T1000 (cell line): Measurements from ENCODE around the gene KIAA1671.
"Not testable (repeated sequence)": the region's sequence is repeated elsewhere in the genome, so short reads cannot be mapped to it uniquely, and the experiment has no call there.

Source experiments
- DNase-seq: peaks from one replicate; lab custom pipeline; 2025; ENCODE audit warnings: mixed read lengths; lab: John Stamatoyannopoulos, UW

The KIAA1671 gene

DNA sequence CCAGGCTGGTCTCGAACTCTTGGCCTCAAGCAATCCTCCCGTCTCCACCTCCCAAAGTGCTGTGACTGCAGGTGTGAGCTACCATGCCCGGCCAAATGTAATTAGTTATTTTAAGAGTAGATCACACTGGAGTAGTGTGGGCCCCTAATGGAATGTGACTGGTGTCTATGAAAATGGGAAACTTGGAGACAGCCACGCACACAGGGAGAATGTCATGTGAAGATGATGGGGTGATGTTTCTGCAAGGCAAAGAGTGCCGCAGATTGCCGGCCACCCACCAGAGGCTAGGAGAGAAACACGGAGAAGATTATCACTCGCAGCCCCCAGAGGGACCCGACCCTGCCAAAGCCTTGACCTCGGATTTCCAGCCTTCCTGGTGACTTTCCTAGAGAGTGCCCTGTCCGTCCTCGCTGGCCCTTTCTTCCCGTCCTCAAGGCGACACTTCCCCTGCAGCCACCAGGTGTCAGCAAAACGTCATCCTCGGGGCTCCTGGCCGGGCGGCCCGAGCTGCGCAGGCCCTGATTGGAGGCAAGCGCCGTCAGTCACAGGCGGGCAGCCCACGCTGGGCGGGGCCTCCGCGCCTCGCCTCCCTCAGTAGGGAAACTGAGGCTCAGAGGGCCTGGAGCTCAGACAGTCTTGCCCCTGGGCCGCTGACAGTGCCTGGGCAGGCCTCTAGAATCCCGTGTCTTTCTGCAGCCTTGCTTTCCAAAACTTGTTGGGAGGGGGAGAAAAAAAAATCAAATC lies 283.2 kb downstream of the KIAA1671 start:
- DNase-seq: peak; percentile 21

GRCh38 chr22:25236417-25236816 lies 283.9 kb downstream of the KIAA1671 start:
- DNase-seq: no peak

DNA sequence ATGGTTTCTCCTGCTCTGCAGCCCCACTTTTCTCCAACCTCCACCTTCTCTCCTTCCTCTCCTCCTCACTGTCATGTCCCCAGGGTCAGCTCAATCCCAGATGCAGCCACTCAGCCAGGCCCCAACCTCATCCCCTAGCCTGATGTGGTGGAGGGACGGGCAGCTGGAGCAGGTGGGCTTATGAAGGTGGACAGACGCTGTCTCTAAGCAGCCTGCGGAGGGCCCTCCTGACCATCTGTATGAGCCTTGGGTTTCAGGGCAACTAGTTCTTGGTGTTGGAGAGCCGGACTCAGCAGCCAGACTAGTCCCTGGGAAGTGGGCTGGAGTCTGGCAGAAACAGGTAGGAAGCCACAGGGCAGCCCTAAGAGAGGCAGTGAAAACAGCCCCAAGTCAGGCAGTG lies 285.0 kb downstream of the KIAA1671 start:
- no peak for DNase-seq

- not testable (repeated sequence) for DNase-seq
Observed at GRCh38 chr22:25238058-25238457, 285.5 kb downstream of the KIAA1671 start.
